GM18873 (cell line): ENCODE data around the gene PPARA.
"Not testable (repeated sequence)": the region's sequence is repeated elsewhere in the genome, so short reads cannot be mapped to it uniquely, and the experiment has no call there.

Experiments
- ATAC-seq: cut with Tn5 transposase; IDR thresholded peaks from one replicate; pipeline ENCODE4 v1.9.1; 2021; ENCODE audit warnings: mild to moderate bottlenecking, moderate library complexity, moderate number of reproducible peaks; ENCODE audit not compliant: unreplicated experiment, low FRiP score

PPARA gene

DNA sequence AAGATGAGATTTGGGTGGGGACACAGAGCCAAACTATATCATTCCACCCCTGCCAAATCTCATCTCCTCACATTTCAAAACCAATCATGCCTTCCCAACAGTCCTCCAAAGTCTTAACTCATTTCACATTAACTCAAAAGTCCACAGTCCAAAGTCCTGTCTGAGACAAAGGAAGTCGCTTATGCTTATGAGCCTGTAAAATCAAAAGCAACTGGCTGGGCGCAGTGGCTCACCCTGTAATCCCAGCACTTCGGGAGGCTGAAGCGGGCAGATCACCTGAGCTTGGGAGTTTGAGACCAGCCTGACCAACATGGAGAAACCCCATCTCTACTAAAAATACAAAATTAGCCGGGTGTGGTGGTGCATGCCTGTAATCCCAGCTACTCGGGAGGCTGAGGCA is 114.2 kb downstream of the PPARA start:
- not testable (repeated sequence) for ATAC-seq

DNA sequence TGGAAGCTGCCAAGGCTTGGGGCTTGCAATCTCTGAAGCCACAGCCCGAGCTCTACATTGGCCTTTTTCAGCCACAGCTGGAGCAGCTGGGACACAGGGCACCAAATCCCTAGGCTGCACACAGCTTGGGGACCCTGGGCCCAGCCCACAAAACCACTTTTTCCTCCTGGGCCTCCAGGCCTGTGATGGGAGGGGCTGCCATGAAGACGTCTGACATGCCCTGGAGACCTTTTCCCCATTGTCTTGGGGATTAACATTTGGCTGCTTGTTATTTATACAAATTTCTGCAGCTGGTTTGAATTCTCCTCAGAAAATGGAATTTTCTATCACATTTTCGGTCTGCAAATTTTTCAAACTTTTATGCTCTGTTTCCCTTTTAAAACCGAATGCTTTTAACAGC is 115.3 kb downstream of the PPARA start:
- not testable (repeated sequence) for ATAC-seq

DNA sequence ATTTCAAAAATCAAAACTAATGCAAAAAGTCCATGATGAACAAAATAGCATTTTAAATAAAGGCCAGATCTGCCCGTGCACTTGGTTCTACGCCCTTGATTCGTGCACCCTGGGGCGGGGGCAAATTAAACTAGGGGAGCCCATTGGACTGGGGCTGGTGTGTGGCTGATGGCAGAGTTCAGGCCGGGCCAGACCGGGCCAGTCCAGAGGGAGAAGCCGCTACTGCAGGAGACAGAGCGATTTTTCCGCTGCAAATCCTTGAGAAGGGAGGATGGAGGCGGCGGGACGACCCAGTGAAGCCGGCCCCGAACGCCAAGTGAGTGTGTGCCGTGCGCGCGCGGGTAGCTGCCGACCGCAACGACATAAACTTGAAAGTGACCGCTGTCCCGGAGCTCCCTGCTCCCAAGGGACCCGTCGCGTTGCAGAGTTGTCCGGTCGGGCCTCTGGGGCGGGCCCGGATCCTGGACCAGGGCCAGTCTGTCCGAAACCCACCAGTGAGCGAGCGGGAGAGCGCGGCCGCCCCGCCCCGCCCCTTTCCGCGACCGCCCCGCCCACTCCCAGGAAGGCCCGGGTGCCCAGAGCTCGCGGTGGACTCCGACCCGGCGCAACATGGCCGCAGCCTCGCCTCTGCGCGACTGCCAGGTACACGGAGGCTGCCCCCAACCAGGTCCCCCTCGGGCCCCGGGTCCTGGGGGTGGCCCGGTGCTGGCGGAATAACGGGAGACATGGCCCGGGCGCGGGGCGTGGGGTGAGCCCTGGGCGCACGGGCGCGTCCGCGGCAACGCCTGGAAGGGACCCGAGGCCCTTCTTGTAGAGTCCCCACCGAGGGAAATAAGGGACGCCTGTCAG is 117.3 kb downstream of the PPARA start, which contains the start of gene TTC38:
TTC38 (plus strand) TSS at position 578 of the 849 bp plus-strand sequence; CDS start at position 610, 32 bp downstream.
- ATAC-seq = no peak

DNA sequence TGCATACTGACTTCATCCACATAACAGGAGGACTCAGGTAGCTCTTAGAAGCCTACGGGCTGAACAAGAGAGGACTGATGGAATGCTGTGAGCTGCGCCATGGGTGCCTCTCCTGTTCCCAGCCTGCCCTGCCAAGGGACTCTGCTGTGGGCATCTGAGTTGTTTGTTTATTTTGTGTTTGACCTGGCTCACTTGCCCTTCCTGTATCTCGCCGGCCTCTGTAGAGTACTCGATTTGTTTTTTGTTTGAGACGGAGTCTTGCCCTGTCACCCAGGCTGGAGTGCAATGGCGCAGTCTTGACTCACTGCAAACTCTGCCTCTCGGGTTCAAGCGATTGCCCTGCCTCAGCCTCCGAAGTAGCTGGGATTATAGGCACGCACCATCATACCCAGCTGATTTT is 119.2 kb downstream of the PPARA start:
- no peak for ATAC-seq

DNA sequence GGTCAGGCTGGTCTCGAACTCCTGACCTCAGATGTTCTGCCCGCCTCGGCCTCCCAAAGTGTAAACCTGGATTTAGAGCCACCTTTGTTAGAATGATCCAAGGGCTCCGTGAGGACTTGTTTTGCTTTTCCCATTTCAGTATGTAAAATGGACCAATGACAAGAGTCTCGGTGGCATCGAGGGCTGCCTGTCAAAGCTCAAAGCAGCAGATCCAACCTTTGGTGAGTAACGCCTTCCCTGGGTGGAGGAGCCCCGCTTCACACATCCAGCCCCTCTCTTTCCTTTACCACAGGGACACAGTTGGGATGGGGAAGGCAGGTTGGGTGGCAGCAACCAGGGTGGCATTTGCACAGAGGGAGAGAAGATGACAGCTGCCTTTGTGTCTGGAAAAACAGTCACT is 121.9 kb downstream of the PPARA start:
- ATAC-seq = no peak

DNA sequence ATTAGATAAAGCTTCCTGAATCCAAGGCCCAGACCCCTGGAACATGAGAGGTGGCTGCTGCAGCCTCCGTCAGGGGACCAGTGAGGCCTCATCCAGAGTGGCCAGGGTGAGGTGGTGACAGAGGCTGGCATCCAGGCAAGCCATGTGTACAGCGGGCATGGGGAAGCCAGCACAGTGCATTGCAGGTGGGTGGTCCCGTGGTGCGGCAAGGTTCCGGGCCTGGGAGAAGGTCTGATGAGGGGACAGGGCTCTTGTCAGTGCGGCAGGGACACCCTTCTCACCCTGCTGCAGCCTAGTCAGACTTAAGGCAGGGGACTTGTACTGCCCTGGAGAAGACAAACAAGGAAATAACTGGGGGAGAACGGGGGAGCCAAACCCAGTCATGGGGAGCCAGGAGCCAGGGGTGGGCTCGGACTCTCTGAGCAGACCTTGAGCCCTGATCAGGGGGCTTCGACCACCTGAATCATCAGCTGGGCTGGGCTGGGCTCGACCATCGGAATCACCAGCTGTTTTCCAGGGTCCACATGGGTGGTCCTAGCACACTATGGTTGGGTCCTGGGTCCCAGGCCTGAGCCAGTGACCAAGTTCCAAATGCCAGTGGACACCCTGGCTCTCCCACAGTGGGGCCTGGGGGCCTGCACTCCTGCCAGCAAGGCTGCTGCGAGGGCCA is 122.6 kb downstream of the PPARA start:
- no peak for ATAC-seq

DNA sequence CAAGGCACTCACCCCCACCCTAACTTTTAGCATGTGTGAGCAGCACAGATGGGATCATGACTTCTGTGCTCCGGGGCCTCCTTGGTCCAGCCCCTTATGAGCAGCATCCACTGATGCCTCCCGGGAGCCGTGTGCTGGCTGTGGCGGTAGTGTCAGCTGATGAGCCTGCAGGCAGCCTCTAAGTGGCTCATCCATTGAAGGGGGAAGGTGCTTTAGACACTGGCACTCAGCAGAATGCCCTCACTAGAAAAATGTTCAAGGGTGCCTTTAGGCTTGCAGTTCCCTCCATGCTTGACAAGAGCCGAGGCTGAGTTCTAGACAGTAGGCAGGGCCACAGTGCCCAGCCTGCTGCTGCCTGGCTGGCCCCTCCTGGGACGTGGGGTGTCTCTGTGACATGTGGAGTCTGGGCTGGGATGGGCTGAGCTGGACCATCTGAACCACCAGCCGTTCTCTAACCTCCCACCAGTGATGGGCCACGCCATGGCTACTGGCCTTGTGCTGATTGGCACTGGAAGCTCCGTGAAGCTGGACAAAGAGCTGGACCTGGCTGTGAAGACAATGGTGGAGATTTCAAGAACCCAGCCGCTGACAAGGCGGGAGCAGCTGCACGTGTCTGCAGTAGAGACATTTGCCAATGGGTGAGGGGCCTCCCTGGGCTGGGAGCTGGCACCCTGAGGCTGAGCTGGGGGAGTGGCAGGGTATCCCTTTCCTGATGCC is 123.3 kb downstream of the PPARA start:
- ATAC-seq = no peak

DNA sequence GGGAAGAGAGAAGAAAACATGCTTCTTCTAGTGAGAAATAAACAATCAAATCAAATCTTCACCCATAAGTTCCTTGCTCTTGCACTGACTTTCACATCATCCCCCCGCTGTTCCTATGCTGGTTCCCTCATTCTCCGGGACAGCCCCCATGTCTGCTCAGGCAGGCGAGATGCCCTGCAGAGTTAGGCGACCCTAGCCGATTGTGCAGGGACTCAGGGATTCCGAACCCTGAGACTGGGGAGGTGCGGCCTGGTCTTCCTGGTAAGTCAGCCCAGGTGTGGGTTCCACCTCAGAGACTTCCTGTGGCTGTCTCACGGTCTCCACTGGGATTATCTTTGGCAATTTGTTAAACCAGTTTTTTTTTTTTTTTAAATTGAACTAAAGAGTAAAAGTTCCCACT is 124.1 kb downstream of the PPARA start:
- ATAC-seq = no peak

DNA sequence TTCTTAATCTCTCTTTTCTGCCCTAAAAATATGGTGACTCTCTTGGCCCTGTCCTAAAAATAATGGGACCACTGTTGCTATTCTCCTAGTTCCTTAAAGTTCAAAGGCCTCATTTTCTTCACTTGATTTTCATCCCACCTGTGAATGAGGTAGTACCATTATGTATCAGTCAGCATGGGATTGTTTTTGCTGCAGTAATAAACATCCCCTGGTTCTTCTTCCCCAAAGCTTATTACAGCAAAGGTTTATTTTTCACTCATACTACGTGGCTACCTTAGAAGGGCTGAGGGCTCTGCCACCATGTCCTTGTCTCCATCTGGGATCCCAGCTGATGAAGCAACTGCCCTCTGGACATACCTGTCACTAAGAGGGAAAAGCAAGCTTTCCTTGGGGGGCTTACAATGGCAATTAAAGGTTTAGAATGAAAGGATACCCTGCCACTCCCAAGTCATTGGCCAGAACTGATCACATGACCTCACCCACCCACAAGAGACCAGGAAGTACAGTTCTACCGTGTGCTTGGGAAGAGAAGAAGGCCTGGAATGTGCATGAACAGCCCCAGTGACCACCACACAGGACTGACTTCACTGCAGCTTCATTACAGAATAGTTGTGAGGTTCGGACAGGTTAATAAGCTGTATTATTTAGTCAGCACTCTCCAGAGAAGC is 125.3 kb downstream of the PPARA start:
- no peak for ATAC-seq

DNA sequence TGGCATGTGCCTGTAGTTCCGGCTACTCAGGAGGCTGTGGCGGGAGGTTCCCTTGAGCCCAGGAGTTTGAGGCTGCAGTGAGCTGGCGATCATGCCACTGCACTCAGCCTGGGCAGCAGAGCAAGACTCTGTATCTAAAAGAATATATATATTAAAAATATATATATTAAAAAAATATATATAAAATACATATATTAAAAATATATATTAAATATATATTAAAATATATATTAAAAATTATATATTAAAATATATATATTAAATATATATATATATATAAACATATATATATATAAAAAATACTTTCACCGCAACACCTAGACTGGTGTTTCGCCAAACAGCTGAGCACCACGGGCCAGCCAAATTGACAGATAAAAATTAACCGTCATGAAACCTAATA is 126.2 kb downstream of the PPARA start:
- no peak for ATAC-seq

DNA sequence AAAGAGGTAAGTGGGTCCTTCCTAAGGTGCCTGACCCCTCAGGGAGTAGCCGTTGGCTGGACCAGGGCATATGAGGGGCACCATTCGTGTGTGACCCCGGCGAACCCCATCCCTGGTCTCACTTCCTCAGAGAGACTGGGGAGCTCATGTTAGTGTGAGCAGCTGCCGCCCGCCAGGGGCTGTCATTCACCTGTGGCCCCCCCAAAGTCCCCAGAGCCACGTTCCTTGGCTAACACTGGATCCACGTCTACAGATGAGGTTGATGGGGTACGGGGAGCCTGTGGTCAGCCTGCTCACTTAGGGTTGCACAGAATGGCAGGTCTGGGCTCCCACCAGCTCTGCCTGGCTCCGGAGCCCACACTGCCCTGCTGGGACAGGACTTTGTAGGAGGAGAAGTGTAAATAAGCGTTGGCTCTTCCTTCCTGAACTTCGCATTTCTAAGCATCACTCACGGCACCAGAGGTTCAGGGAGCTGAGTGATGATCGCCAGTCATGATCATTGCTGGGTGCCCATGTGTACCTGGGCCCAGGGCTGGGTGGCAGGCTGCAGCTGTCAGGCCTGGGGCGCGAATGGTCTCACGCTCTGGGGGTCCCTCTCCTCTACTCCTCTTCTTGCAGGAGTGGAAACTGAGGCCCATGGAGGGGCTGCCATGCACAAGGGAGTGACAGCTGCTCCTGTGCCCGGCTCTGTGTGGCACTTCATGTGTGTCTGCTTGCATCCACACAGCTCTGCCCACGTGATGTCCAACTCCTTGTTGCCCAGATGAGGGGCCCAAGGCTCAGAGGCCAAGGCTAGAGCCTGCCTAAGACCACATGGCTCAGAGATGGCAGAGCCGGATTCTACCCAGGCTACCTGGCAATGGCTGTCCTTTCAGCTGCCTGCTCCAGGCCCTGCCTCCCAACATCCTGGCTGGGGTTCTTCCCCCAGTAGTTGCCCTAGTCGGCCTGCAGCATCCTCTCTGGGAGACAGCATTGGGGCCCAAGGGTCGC is 128.6 kb downstream of the PPARA start:
- ATAC-seq = no peak

DNA sequence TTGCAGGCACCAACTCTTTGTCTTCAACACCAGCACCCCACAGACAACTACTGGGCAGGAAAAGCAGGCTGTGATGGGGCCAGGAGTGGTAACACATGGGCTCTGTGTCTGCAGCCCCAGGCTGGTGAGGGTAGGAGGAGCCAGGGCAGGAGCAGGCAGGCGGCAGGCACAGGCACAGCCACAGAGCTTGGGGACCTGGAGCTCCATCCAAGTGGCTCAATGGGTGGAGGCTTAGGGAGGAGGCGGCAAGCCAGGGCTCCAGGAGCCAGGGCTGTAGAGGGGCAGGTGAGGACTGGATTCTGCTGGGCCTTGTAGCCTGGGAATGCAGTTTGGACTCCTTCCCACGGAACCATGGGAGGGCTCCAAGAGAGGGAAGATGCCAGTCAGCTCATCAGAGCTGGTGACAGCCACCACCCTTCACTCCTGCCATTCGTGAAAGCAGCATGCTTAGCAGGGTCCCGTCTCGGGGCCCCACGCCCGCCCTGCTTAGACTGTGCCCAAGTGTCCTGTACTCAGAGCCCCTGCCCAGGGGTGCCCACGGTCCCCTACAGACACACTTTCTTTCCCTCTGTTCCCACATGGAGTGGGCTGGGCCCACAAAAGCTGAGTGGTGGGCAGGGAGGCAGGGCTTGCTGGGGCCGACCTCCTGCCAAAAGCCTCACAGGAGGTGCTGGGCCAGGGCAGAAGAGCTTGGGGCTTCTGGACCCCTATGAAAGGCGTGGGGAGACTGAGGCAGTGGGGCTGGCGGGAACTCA is 129.9 kb downstream of the PPARA start:
- ATAC-seq = no peak

DNA sequence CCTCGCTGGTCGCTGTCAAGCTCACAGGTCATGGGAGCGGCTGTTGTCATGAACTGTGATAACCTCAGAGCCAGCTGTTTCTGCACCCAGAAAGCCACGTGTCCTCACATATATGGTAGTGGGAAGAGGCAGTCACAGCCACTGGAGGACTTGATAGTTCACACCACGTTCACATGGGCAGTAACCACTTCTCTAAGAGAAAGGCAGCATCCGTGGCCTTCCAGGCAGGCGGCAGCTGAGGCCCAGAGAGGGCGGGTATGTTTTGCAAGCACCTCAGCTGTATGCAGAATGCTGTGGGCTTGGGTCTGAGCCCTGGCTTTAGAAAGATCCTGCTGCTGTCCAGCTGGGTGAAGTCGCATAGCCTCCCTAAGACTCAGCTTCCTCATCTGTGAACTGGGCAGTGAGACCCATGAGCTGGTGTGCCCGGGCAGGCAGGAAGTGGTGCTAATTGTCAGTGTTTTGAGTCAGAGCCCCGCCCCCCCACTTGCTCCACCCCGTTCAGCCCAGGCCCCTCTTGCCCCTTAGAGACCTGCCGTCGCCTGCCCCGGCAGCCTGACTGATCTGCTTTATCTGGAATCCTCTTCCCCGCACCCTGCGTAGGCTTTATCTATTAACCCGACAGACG is 130.8 kb downstream of the PPARA start:
- no peak for ATAC-seq

DNA sequence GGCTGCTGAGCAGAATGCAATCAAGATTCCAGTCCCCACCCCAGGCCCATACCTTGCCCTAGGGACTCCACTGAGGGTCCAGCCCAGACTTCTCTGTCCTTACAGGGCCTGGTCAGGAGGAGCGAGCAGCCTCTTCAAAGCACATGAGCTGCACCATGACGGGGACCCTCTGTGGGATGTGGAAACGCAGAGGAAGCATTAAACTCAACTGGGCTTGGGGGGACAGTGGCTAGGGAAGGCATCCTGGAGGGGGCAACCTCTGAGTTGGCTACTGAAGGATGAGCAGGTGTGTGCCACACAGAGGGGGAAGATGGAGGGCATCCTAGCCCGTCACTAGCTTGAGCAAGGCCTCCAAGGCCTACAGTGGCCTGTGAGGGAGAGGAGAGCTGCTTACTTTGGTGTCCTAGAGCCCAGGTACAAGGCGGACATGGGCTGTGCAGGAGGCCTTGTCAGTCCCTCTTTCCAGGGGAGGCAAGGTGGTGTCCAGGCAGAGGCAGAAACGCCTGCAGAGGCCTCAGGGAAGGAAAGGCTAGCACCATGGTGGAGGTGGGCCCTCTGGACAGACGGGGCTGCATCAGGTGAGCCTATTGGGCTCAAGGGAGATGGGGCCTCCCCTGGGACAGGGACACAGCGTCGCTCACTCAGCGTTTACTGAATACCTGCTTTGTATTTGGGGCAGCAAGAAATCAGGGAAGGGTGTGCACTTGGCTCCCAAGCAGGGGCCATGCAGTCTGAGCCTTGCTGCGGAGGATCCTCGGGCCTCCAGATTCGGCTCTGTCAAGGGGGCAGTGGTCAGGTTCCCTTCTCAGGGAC is 131.7 kb downstream of the PPARA start:
- ATAC-seq = no peak

DNA sequence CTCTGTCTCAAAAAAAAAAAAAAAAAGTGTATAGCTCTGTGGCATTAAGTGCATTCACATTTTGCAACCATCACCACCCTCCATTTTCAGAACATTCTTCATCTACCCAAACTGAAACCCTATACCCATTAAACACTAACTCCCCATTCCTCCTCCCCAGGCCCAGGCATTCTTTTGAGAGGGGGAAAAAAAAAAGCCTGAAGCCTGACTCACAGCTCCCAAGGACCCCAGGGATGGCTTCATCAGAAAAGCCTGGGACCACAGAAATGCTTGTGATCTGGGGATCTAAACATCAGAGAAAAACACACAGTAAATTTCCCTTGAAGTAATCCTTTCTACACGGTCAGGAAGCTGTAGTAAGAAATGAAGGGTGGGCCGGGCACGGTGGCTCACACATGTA is 135.7 kb downstream of the PPARA start:
- no peak for ATAC-seq

DNA sequence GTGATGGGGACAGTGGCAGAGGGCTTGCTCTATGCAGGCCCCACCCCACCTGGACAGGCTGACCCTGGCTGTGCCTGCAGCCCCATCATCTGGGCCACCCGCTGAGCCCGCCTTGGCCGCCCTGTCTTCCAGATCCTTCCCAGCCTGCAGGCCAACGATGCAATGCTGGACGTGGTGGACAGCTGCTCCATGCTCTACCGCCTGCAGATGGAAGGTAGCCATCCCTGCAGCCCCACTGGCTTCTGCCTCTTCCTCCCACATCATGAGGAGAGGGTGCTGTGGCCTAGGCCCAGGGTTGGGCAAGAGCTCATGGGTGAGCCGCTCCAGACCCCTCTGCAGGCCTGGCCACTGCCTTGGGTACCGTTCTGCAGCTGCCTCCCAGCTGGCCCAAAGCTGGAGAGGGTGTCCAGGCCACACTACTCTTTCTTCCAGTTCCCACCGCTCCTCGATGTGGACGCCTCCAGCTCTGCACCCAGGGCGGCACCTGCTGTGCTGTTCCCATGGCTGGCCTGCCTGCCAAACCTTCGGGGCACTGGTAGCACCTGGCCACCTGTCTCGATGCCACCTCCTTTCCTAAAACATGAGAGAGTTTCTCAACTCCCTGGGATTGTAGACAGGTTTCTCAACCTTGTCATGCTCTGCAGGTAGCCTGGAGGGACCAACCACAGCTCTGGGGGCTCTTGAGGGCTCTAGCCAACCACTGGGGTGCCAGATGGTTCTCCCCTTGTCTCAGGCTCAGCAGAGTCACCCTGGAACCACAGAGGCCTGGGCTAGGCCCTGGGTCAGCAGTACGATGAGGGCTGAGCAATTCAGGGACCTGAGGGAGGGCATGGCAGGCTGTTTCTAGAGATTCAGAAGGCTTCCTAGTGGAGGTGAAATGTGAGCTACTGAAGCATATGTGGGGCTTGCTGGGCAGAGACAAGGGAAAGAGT is 136.9 kb downstream of the PPARA start:
- ATAC-seq = no peak
